Mononuclear cell (primary cell): ENCODE data around the gene ALLC. TPM values are rescaled to one million over a fixed set of nuclear protein-coding genes. Genes with fewer than 3 reads are reported as not detected.

Experiments used
- H3K27me3 ChIP-seq: 2 replicates; pipeline ENCODE4 v1.6.0; 2011; ENCODE audit warnings: low read length, control low read depth; ENCODE audit not compliant: insufficient read depth
- H3K4me1 ChIP-seq: 2 replicates; pipeline ENCODE4 v1.5.1; 2011; ENCODE audit warnings: mild to moderate bottlenecking, low read length, control low read depth; ENCODE audit not compliant: insufficient read depth
- H3K4me3 ChIP-seq: 2 replicates; pipeline ENCODE4 v1.5.1; 2011; ENCODE audit warnings: mild to moderate bottlenecking, low read length, moderate library complexity
- H3K9me3 ChIP-seq: 2 replicates; pipeline ENCODE4 v1.5.1; 2011; ENCODE audit warnings: low read depth, mild to moderate bottlenecking, control low read depth, low read length
- total RNA-seq: library from RNA; depleted of rRNA; stranded (reverse); fragments of >200 nt; gene quantifications from one replicate; pipeline ENCODE4 v1.2.3, GENCODE V29; 2012

Gene ALLC
- total RNA-seq, 1 donor: not detected

DNA sequence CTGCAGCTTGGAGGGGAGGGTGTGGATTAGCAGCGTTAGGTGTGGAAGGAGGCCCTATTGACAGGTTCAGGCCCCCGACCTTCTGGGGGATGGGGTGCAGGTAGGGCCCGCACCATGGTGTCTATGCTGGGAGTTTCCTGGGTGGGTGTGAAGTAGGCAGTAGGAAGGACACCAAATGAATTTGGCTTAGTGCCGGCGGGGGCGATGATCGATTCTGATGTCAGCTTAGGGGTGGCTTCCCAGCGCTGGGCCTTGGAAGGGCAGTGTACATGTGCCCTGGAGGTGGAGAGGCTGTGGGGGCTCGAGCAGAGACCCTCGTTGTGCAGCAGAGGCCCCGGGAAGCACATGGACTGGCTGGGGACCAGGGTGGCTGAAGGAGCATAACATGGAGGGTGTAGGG, 67.0 kb downstream of the ALLC start:
- no peaks in the 10 kb centered on the region for H3K27me3 ChIP-seq
- H3K9me3 ChIP-seq: no peaks in the 10 kb centered on the region
- no peaks in the 10 kb centered on the region for H3K4me1 ChIP-seq
- no peak overlapping the region for H3K4me3 ChIP-seq

DNA sequence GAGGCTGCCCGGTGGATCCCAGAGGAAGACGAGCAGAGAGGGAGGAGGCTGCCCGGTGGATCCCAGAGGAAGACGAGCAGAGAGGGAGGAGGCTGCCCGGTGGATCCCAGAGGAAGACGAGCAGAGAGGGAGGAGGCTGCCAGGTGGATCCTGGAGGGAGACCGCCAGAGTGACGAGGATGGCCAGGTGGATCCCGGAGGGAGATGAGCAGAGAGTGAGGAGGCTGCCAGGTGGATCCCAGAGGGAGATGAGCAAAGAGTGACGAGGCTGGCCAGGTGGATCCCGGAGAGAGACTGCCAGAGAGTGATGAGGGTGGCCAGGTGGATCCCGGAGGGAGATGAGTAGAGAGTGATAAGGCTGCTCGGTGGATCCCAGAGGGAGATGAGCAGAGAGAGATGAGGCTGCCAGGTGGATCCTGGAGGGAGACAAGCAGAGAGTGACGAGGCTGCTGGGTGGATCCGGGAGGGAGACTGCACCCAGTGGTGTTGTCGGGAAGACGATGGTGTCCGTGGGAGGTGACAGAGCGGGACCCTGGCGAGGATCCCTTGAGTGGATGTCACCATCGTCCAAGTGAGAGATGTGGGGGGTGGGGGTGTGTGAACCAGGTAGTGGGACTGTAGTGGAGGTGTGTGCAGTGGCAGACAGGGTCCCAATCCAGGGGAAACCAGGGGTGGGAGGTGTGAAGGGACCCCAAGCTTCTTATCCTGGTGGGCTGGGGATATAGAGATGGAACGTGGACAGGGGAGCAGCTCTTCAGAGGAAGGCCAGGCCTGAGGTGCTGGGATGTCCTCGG, 67.7 kb downstream of the ALLC start:
- Histone ChIP-seq H3K9me3 (no peaks in the 10 kb centered on the region), H3K27me3 (no peaks in the 10 kb centered on the region), H3K4me3 (no peak overlapping the region), H3K4me1 (no peaks in the 10 kb centered on the region)

DNA sequence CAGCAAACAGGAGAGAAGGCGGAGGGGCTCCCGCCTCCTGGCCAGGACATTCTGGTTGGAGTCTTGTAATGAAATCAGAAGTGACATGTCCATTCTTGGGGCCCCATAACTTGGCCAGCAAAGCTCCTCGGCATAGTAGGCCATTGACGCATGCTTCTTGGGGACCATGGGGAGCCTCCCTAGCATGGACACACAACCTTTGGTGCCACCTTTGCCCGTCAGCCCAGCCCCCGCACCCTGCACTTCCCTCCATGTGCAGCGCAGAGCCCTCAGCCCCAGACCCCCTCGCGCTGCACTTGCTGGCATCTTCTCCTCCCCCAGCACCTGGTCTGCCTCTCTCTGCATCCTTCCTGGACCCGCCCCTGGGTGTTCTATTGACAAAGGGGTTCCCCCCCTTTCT, 68.5 kb downstream of the ALLC start:
- H3K4me1 ChIP-seq: no peaks in the 10 kb centered on the region
- no peaks in the 10 kb centered on the region for H3K9me3 ChIP-seq
- H3K27me3 ChIP-seq: no peaks in the 10 kb centered on the region
- H3K4me3 ChIP-seq: no peak overlapping the region

DNA sequence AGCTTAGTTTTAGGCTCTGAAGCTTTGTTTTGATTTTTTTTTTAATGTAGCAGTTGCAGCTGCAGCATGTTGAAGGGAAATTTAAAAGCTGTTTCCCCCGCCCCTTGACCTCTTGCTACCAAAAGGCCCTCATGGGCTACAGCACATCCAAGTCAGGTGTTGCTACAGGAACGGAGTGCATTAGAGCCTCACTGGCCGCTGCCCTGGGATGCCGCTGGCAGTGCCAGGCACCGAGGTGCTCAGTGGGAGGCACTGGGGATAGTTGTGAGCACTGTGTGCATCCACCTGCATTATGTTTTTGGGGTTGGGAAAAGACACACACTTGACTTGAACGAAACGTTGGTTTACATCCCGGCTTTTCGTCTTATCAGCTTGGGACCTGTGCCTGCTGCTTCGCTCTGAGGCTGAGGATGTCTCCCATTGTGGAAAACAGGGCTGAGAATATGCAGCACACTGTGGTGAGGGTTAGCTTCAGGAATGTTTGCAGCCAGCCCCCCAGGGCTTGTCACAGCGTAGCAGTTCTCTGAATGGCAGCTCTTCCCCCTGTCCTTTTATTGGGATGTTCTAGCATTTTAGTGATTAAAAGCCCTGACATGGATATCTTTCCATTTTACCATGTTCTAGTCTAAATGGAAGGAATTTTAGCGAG, 69.5 kb downstream of the ALLC start:
- Histone ChIP-seq H3K27me3 (no peaks in the 10 kb centered on the region), H3K4me1 (no peaks in the 10 kb centered on the region), H3K9me3 (no peaks in the 10 kb centered on the region), H3K4me3 (no peak overlapping the region)

DNA sequence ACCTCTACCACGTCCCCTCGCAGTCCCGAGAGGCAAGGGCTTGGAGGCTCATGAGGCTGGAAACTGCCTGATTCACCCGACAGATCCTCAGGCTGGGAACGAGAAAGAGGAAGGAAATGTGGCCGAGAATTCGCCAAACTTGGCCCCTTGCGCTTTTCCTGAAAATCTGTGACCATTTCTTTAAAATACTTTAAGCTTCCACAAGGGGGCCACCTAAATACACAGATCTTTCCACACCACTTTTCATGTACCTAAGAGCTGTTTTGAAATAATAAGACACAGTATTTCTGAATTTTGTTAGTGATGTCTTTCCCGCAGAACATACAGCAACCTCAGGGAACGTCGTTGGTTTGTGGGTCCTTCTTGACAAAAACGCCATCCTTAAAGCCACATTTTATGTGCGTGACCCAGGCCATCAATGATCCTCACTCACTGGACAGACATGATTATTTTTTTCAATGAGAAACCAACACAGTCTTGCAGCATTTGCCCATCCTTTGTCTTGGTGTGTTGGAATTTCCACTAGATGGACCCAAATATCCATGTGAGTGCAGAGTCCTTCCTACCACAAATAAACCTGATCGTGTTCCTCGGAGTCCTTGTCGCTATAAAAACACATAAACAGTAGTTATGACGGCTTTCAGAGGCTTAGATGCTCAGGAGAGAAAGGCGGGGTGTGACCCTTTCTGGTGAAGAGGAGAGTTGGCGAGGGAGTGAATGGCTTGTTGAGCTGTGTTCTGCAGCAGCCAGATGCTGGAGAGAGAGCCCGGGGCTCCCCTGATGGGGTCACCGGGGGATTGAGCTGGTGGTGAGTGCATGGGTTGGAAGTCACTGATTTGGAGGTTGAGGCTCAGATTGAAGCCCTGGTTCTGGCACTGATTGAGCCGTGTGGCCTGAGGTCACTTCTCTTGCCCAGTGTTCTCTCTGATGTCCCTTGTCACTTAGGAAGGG, 70.4 kb downstream of the ALLC start:
- H3K4me3 ChIP-seq: no peak overlapping the region
- no peaks in the 10 kb centered on the region for H3K4me1 ChIP-seq
- no peaks in the 10 kb centered on the region for H3K27me3 ChIP-seq
- no peaks in the 10 kb centered on the region for H3K9me3 ChIP-seq

DNA sequence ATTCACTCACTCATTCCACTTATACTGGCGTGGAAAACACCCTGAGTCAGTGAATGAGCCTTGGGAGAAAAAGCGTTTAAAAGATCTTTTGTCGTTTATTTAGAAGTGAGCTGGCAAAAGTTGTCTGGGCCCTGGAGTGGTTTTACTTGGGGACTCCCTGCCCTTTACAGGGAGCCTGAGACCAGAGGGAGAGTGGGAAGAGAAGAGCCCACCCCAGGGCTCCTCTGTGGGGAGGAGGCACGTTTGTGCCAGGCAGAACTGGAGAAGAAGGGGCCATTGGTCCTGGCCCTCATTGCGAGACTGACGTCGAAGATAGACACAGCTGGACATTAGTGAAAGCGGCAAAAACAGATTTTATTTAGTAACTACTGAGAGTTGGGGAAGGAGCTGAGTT, 71.1 kb downstream of the ALLC start:
- Histone ChIP-seq H3K4me3 (no peak overlapping the region), H3K27me3 (no peaks in the 10 kb centered on the region), H3K4me1 (no peaks in the 10 kb centered on the region), H3K9me3 (no peaks in the 10 kb centered on the region)

DNA sequence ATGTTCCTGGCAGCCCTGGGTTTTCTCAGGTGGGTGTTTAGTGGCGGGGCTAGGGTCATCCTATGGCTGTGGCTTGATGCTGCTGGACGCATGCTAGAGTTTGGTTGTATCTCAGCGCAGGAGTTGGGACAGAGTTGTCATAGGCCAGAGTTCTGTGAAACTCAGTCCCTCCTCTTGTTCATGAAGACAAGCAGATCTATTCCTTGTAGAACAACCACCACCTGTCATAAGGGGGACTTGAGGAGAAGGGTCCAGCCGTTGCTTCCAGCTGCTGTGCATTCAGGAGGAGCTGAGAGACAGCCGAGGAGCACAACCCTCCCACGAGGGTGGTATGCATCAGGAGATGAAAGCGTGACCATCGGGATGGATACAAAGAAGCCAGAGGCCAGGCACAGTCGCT, 71.8 kb downstream of the ALLC start:
- Histone ChIP-seq H3K27me3 (no peaks in the 10 kb centered on the region), H3K4me1 (no peaks in the 10 kb centered on the region), H3K4me3 (no peak overlapping the region), H3K9me3 (no peaks in the 10 kb centered on the region)

DNA sequence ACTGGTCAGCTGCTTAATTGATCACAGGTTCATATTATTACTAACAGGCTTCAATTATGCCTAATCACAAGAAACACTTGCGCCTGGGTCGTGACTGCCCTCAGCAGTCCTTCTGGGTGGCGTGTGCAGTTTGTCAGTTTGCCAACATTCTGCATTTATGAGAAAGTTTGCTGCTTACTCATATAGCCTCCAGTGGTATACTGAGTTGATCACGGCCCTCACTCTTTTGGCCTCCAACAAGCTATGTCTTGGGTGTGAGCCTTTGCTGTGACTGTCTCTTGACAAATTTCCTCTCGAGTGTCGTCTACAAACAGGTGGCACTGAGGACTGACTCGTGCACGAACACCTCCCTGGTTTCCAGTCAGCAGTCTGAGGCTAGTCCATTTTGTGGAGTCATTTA, 72.6 kb downstream of the ALLC start:
- Histone ChIP-seq H3K4me1 (no peaks in the 10 kb centered on the region), H3K9me3 (no peaks in the 10 kb centered on the region), H3K27me3 (no peaks in the 10 kb centered on the region), H3K4me3 (no peak overlapping the region)

DNA sequence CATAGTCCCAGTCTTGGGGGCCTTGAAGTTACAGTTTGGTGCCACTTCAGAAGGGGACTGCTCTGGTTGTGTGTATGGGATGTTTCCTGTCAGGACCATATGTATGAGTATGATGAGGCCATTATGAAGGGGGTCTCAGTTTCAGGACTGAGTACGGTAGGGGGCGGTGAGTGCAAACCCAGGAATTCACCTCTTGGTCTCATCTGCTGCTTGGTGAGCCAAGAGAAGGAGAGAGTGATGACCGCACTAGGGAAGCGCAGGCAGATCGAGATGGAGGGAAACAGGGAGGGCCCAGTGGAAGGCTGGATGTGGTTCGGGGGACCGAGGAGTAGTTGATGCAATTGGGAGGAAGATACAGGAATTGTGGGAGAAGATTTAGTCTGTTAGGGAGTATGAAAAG, 73.8 kb downstream of the ALLC start:
- Histone ChIP-seq H3K4me1 (no peaks in the 10 kb centered on the region), H3K9me3 (no peaks in the 10 kb centered on the region), H3K4me3 (no peak overlapping the region), H3K27me3 (no peaks in the 10 kb centered on the region)

DNA sequence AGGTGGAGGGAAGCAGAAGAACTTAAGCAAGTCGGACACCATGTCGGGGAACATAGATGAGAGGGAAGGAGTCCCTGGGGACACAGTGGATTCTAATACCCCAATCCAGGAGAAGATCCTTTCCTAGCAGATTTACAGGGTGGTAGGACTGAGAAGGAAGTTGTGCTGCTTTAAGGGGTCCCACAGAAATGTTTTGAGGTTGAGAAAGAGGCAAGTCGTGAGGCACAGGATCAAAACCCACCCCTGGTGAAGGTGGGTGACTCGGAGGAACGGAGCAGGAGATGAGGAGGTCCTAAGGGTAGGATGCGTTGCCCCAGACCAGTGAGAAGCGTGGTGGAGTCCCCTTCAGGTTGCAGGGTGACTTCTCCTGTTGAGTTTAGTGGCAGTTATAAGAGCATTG, 78.1 kb downstream of the ALLC start:
- H3K4me1 ChIP-seq: no peaks in the 10 kb centered on the region
- no peaks in the 10 kb centered on the region for H3K9me3 ChIP-seq
- no peaks in the 10 kb centered on the region for H3K27me3 ChIP-seq
- H3K4me3 ChIP-seq: no peak overlapping the region

DNA sequence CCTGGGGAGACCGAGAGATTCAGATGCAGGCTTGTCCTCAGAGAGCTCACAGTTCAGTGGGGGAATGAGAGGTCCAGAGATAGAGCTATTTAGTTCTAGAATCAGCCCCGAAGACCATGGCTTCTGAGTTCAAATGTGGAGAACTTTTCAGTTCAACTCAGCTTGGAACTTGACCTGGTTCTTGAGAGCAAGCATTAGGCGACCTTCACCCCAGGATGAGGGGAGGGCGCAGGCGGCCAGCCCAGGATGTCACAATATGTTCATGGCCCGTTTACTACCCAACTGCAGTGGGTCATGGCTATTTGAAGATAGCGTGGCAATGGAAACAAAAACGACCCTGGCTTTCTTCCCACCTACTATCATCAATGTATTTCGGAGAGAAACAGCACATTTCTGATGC, 79.1 kb downstream of the ALLC start:
- no peaks in the 10 kb centered on the region for H3K4me1 ChIP-seq
- no peaks in the 10 kb centered on the region for H3K9me3 ChIP-seq
- no peak overlapping the region for H3K4me3 ChIP-seq
- H3K27me3 ChIP-seq: no peaks in the 10 kb centered on the region

DNA sequence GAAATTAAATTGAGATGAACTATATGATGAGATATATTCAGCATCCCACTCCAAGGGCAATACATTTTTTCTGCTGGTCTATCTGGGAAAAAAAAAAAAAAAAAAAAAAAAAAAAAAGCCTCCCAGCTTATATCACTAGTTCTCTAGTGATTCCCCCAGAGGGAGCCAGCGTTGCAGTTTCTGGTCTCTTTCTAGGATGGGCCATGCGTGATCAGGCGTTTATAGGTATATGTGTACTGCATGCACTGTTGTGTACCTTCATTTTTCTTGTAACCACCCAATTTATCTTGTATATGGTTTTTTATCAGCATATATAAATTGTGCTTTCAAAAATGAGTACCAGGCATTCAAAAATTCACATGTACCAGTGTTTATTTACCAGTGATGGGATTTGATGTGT, 80.5 kb downstream of the ALLC start:
- Histone ChIP-seq H3K4me3 (no peak overlapping the region), H3K9me3 (no peaks in the 10 kb centered on the region), H3K27me3 (no peaks in the 10 kb centered on the region), H3K4me1 (no peaks in the 10 kb centered on the region)

DNA sequence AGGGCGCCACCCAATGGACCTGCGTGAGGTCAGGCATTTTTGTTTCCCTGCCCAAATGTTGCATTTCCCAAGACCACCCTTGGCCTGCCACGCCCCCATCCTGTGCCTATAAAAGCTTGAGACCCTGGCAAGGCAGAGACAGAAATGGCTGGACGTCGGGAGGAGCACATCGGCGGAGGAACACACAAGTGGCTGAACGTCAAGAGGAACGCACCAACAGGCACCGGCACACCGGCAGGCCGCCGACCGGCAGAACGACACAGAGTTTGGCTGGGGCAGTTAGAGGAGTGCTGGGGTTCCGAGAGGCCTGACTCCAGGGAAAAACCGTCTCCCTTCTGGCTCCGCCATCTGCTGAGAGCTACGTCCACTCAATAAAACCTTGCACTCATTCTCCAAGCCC, 81.3 kb downstream of the ALLC start:
- Histone ChIP-seq H3K4me1 (no peaks in the 10 kb centered on the region), H3K27me3 (no peaks in the 10 kb centered on the region), H3K9me3 (no peaks in the 10 kb centered on the region), H3K4me3 (no peak overlapping the region)

DNA sequence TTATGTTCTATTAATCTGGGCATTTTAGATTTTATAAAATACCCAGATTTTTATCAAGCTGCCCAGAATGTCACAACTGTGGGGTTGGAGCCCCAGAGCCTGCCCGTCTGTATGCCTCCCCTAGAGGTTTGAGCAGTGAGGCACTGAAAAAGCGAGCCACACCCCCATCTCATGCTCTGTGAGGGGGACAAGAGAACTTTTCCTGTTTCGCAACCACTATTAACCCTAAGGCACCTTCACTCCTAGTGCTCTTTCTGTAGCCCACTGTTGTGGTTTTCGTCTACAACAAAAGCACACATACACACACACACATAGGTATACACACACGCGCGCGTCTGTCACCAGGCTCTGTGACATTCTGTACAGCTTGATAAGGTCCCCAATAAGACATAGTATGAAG, 83.4 kb downstream of the ALLC start:
- Histone ChIP-seq H3K27me3 (no peaks in the 10 kb centered on the region), H3K9me3 (no peaks in the 10 kb centered on the region), H3K4me3 (no peak overlapping the region), H3K4me1 (no peaks in the 10 kb centered on the region)

DNA sequence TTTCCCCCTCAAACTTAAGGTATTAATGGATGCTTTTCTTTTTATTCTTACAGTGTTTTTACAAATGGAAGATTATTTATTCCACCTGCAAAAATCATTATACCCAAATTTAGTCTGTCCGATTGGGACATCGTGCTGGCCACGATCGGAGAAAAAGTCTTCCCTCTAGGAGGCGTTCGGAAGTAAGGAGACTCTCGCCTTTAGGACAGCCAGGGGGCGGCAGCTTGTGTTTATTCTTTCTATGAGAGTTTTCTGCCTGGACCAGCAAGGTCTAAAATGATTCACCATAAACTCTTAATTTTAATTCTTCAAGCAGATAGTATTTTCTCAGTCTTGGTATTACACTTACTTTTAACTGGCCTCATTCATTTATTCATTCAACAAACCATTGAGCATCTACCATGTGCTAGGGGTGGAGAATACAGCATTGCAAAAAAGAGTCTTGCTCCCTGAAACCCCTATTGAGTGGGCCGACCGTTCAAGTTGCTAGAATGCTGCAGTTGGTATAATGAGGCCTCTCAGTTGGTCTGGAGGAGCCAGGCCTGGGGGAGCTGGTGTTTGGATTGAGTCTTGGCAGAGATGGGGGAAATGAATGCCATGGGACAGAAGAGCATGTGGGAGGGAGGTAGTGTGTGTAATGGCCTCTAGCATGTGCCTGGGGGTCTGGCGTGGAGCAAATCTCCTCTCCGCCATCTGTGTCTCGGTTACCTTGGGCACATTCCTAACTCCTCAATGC, 84.0 kb downstream of the ALLC start:
- Histone ChIP-seq H3K4me3 (no peak overlapping the region), H3K4me1 (no peaks in the 10 kb centered on the region), H3K9me3 (no peaks in the 10 kb centered on the region), H3K27me3 (no peaks in the 10 kb centered on the region)
